PFSK-1 (cell line): ENCODE results near the gene IFITM1.

Experiments
- TAF1 ChIP-seq: IDR thresholded peaks from 2 replicates; pipeline ENCODE4 v1.6.1; 2012; ENCODE audit warnings: low read length, control low read depth, borderline replicate concordance; ENCODE audit not compliant: insufficient read depth
- TF ChIP-seq, protein P1 (sequence below), 2 experiments: IDR thresholded peaks; 2 replicates each; pipeline versions ENCODE4 v1.6.1 to v1.8.0; 2011 to 2012; ENCODE audit warnings: low read depth in 2 of 2, low read length in 2 of 2, control low read depth in 1 of 2, inconsistent platforms in 1 of 2, mild to moderate bottlenecking in 1 of 2, moderate library complexity in 1 of 2; ENCODE audit not compliant: insufficient read depth in 1 of 2

DNA sequence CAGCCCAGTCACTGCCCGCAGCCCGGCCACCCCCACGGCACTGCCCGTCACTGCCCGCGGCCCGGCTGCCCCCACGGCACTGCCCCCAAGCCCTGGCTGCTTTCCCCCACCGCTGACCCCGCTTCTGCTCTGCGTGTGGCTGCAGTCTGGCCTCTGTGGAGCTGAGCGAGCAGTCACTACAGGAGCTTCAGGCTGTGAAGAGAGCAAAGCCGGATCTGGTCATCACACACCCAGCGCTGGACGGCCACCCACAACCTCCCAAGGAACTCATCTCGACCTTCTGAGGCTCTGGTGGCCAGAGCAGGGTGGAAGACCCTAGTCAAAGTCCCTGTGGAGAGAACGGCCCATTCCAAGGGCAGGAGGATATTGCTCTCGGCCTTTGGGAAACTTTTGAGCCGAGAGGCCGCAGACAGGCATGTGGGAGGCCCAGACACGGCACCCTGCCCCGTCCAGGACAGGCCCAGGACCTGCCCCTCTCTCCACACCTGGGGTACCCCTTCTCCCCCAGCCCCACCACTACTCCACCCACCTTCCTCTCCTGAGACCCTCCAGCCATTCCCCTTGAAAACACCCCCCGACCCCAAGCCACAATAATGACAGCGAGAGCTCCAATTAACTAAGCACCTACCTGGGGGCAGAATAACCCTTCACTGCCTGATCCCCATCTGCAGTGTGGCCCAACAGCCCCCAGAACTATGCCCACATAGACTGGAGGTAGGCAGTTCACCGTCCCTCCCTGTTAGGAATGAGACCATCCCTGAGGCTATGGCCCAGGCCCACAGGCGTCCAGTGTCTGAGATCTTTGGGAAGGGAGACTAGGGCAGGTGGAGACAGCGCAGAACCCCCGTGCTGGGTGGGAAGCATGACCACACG lies 28.6 kb upstream of the IFITM1 start:
- no peak for TF ChIP-seq TAF1
- TF ChIP-seq, protein P1, sequence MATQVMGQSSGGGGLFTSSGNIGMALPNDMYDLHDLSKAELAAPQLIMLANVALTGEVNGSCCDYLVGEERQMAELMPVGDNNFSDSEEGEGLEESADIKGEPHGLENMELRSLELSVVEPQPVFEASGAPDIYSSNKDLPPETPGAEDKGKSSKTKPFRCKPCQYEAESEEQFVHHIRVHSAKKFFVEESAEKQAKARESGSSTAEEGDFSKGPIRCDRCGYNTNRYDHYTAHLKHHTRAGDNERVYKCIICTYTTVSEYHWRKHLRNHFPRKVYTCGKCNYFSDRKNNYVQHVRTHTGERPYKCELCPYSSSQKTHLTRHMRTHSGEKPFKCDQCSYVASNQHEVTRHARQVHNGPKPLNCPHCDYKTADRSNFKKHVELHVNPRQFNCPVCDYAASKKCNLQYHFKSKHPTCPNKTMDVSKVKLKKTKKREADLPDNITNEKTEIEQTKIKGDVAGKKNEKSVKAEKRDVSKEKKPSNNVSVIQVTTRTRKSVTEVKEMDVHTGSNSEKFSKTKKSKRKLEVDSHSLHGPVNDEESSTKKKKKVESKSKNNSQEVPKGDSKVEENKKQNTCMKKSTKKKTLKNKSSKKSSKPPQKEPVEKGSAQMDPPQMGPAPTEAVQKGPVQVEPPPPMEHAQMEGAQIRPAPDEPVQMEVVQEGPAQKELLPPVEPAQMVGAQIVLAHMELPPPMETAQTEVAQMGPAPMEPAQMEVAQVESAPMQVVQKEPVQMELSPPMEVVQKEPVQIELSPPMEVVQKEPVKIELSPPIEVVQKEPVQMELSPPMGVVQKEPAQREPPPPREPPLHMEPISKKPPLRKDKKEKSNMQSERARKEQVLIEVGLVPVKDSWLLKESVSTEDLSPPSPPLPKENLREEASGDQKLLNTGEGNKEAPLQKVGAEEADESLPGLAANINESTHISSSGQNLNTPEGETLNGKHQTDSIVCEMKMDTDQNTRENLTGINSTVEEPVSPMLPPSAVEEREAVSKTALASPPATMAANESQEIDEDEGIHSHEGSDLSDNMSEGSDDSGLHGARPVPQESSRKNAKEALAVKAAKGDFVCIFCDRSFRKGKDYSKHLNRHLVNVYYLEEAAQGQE (IDR thresholded peaks at IDR 0.05; ENCODE audit: insufficient read depth in 1 of 2, low read depth in 2 of 2, low read length in 2 of 2): no peak
